GM12878 (cell line): ENCODE data around the gene NAALAD2. TPM values are rescaled to one million over a fixed set of nuclear protein-coding genes. Genes with fewer than 3 reads are reported as not detected.

Experiments
- CBFB ChIP-seq: IDR thresholded peaks from 2 replicates; pipeline ENCODE4 v1.6.1; 2016; ENCODE audit warnings: antibody characterized with exemption, low read depth
- CEBPZ ChIP-seq: fragments of 150-350 bp; IDR thresholded peaks from 2 replicates; pipeline ENCODE4 v1.6.1; 2016; ENCODE audit warnings: low read depth, low read length
- CHD2 ChIP-seq: IDR thresholded peaks from 2 replicates; pipeline ENCODE4 v1.6.1; 2011; ENCODE audit warnings: low read depth, low read length, improper control_type of control experiment, borderline replicate concordance
- CUX1 ChIP-seq: IDR thresholded peaks from 2 replicates; pipeline ENCODE4 v1.6.1; 2012; ENCODE audit warnings: improper control_type of control experiment, low read depth, low read length; ENCODE audit not compliant: insufficient replicate concordance
- E2F4 ChIP-seq: IDR thresholded peaks from 2 replicates; pipeline ENCODE4 v1.6.1; 2012; ENCODE audit warnings: low read depth, low read length, improper control_type of control experiment
- HDAC6 ChIP-seq: fragments of 200-600 bp; sonication (generic); IDR thresholded peaks from one replicate; pipeline ENCODE4 v1.8.0; 2017; ENCODE audit warnings: antibody characterized with exemption; ENCODE audit not compliant: unreplicated experiment
- MEF2B ChIP-seq: fragments of 450-650 bp; IDR thresholded peaks from 2 replicates; pipeline ENCODE4 v1.6.1; 2018; ENCODE audit warnings: mild to moderate bottlenecking, moderate library complexity; ENCODE audit not compliant: partially characterized antibody, poor library complexity, severe bottlenecking
- PKNOX1 ChIP-seq: fragments of 450-650 bp; IDR thresholded peaks from 2 replicates; pipeline ENCODE4 v1.6.1; 2016; ENCODE audit warnings: mild to moderate bottlenecking
- YBX1 ChIP-seq: fragments of 450-650 bp; IDR thresholded peaks from 2 replicates; pipeline ENCODE4 v1.6.1; 2016; ENCODE audit warnings: antibody characterized with exemption
- ZBTB40 ChIP-seq: fragments of 450-650 bp; IDR thresholded peaks from 2 replicates; pipeline ENCODE4 v1.6.1; 2016; ENCODE audit warnings: mild to moderate bottlenecking, moderate library complexity, borderline replicate concordance
- polyA plus RNA-seq, 11 experiments: library from polyadenylated mRNA; depleted of rRNA in 4 of 11; unstranded in 6 of 11; stranded (reverse) in 5 of 11; fragments of >200 nt; fragmentation: Nextera tagmentation in 4 of 11; fragmentation: Illumina TruSeq in 1 of 11; extraction: Ambion mirVana in 4 of 11; extraction: Trizol in 1 of 11; gene quantifications; 1 replicate in 1 of 11; 2 replicates in 10 of 11; pipeline versions ENCODE4 v1.2.1 to v1.2.3, GENCODE V29; 2011 to 2016; ENCODE audit warnings: inconsistent platforms in 2 of 11, missing spikeins in 2 of 11, low read depth in 1 of 11
- total RNA-seq, 4 experiments: library from RNA; depleted of rRNA in 3 of 4; stranded (reverse); fragments of >200 nt in 3 of 4; fragmentation: Illumina TruSeq in 1 of 4; extraction: Trizol in 1 of 4; gene quantifications; 2 replicates each; pipeline versions ENCODE4 v1.2.1 to v1.2.3, GENCODE V29; 2013 to 2021

Gene NAALAD2
- total and polyA plus RNA-seq, 10 of the 15 experiments (the other 5 are each of a cell fraction or from before 2014, with no cell fraction given): 0.05 to 0.24 (median 0.11) TPM; not detected in 5

GRCh38 chr11:90178751-90179150, 44.3 kb downstream of the NAALAD2 start (continued):
- TF ChIP-seq CUX1 (no peak), HDAC6 (no peak), CEBPZ (no peak), MEF2B (no peak), ZBTB40 (no peak), YBX1 (no peak), CHD2 (no peak), CBFB (no peak), PKNOX1 (no peak), E2F4 (no peak)
